ENCODE measurements around the gene LRRC46. TPM values are rescaled to one million over a fixed set of nuclear protein-coding genes. Genes with fewer than 3 reads are reported as not detected.

The LRRC46 gene
- total and polyA plus RNA-seq, 2 donors (not counting 1 experiment from before 2014, with no cell fraction given), result 0.69 to 2.4 TPM

DNA sequence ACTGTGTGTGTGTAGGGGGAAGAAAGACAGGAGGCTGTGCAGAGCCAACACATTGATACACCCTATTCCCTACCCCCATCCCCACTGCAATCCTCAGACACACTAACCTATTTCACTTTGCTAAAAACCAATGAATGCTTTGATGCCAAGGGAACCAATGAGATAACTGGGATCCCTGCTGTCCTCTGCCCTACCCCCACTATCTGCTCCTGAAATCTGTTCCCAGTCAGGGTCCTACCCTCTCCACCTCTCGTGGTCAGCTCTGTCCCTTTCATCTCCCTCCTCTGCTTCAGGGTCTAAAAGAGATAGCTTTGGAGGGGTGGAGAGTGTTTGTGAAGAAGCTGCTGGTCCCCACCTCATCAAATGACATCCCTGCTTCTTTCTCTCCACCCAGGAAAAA lies 38.6 kb downstream of the LRRC46 start:
- Histone ChIP-seq H2AFZ (ENCODE audit: insufficient read depth, low read depth, low read length, poor library complexity, severe bottlenecking) (no peak overlapping the region), H4K20me1 (ENCODE audit: control insufficient read depth, insufficient read depth, low read length, poor library complexity, severe bottlenecking) (no peaks in the 10 kb centered on the region), H3K9ac (ENCODE audit: low read length) (no peak overlapping the region), H3K27ac (ENCODE audit: low read length in 2 of 2) (no peak overlapping the region), H3K79me2 (ENCODE audit: control insufficient read depth, insufficient read depth, low read length) (no peaks in the 10 kb centered on the region), H3K27me3 (replicated peaks in 1 of 4; ENCODE audit: control extremely low read depth in 1 of 4, control insufficient read depth in 3 of 4, insufficient read depth in 4 of 4, low read length in 3 of 4) (peaks cover 0 to 52% (median 21%) of the 10 kb centered on the region in 4 experiments), H3K9me3 (ENCODE audit: control extremely low read depth in 1 of 3, control insufficient read depth in 2 of 3, insufficient read depth in 1 of 3, low read length in 2 of 3) (no peaks in the 10 kb centered on the region), H3K36me3 (replicated peaks in 1 of 2; ENCODE audit: control extremely low read depth in 1 of 2, control insufficient read depth in 1 of 2, extremely low read depth in 1 of 2, insufficient read depth in 2 of 2, low read length in 1 of 2) (no peaks in the 10 kb centered on the region), H3K4me3 (ENCODE audit: control extremely low read depth in 1 of 5, extremely low read depth in 1 of 5, insufficient read depth in 1 of 5, low read depth in 2 of 5, low read length in 4 of 5) (no peak overlapping the region), H3K4me1 (ENCODE audit: control insufficient read depth in 2 of 2, insufficient read depth in 2 of 2, low read length in 2 of 2) (peaks cover 8 to 9% of the 10 kb centered on the region in 2 donors), H3K4me2 (replicated peaks; ENCODE audit: low read depth, low read length, poor library complexity, severe bottlenecking) (no peak overlapping the region)
- TF ChIP-seq EZH2 (IDR thresholded peaks at IDR 0.05; ENCODE audit: borderline replicate concordance, insufficient read depth, low read depth, low read length, poor library complexity, severe bottlenecking), result no peak
- TF ChIP-seq, protein P1, sequence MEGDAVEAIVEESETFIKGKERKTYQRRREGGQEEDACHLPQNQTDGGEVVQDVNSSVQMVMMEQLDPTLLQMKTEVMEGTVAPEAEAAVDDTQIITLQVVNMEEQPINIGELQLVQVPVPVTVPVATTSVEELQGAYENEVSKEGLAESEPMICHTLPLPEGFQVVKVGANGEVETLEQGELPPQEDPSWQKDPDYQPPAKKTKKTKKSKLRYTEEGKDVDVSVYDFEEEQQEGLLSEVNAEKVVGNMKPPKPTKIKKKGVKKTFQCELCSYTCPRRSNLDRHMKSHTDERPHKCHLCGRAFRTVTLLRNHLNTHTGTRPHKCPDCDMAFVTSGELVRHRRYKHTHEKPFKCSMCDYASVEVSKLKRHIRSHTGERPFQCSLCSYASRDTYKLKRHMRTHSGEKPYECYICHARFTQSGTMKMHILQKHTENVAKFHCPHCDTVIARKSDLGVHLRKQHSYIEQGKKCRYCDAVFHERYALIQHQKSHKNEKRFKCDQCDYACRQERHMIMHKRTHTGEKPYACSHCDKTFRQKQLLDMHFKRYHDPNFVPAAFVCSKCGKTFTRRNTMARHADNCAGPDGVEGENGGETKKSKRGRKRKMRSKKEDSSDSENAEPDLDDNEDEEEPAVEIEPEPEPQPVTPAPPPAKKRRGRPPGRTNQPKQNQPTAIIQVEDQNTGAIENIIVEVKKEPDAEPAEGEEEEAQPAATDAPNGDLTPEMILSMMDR (IDR thresholded peaks at IDR 0.05), result no peak
- no peaks in the 10 kb centered on the region for H3K9me3 Mint-ChIP-seq (ENCODE audit: insufficient read depth)
- ATAC-seq (ENCODE audit: low read depth) (no peak), DNase-seq (no peak)
- peaks cover 60% of the 10 kb centered on the region for H3K27me3 Mint-ChIP-seq
- POLR2A ChIA-PET, result no interaction called here
- CTCF ChIA-PET, result interaction anchor here (4.0 kb wide), 1 partner anchor 19 kb away, joined by 12 read pairs; no protein-coding TSS in a partner anchor
- H3K4me3 Mint-ChIP-seq, result no peak overlapping the region
- intact Hi-C loops (cut with micrococcal nuclease), result no loop called here
- no peak overlapping the region for H3K27ac Mint-ChIP-seq
- no CpG with 5 or more reads among the region's 1 CpG for WGBS (ENCODE audit: insufficient coverage)
- H3K4me1 Mint-ChIP-seq, result peaks cover 5% of the 10 kb centered on the region

DNA sequence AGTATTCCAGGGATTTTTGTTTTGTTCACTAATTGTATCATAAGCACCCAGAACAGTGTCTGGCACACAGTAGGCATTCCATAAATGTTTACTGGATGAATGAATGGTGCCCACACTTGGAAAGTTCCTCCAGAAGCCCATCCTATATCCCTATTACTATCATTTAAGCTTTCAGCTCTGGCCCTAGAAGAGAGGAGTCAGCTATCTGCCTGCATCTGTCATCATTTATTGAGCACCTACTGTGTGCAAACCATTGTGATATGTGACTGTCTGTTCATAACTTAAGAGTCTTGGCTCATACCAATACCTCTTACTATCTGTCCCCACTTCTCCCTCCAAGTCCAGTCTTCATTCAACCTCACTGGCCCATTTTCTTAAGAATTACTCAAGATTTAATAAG lies 39.6 kb downstream of the LRRC46 start:
- peaks cover 0 to 62% (median 23%) of the 10 kb centered on the region in 4 experiments for H3K27me3 ChIP-seq (replicated peaks in 1 of 4; ENCODE audit: control extremely low read depth in 1 of 4, control insufficient read depth in 3 of 4, insufficient read depth in 4 of 4, low read length in 3 of 4)
- no peak overlapping the region for H3K9ac ChIP-seq (ENCODE audit: low read length)
- H3K9me3 ChIP-seq (ENCODE audit: control extremely low read depth in 1 of 3, control insufficient read depth in 2 of 3, insufficient read depth in 1 of 3, low read length in 2 of 3), result no peaks in the 10 kb centered on the region
- Mint-ChIP-seq H3K9me3 (ENCODE audit: insufficient read depth) (no peaks in the 10 kb centered on the region), H3K4me3 (no peak overlapping the region), H3K27ac (no peak overlapping the region), H3K27me3 (peaks cover 58% of the 10 kb centered on the region), H3K4me1 (peaks cover 5% of the 10 kb centered on the region)
- no peaks in the 10 kb centered on the region for H4K20me1 ChIP-seq (ENCODE audit: control insufficient read depth, insufficient read depth, low read length, poor library complexity, severe bottlenecking)
- intact Hi-C loops (cut with micrococcal nuclease), result no loop called here
- no peak overlapping the region for H2AFZ ChIP-seq (ENCODE audit: insufficient read depth, low read depth, low read length, poor library complexity, severe bottlenecking)
- H3K4me3 ChIP-seq (ENCODE audit: control extremely low read depth in 1 of 5, extremely low read depth in 1 of 5, insufficient read depth in 1 of 5, low read depth in 2 of 5, low read length in 4 of 5), result no peak overlapping the region
- peaks cover 8 to 9% of the 10 kb centered on the region in 2 donors for H3K4me1 ChIP-seq (ENCODE audit: control insufficient read depth in 2 of 2, insufficient read depth in 2 of 2, low read length in 2 of 2)
- ATAC-seq (ENCODE audit: low read depth), result no peak
- H3K36me3 ChIP-seq (replicated peaks in 1 of 2; ENCODE audit: control extremely low read depth in 1 of 2, control insufficient read depth in 1 of 2, extremely low read depth in 1 of 2, insufficient read depth in 2 of 2, low read length in 1 of 2), result no peaks in the 10 kb centered on the region
- POLR2A ChIA-PET, result no interaction called here
- no peak for DNase-seq
- no peak for TF ChIP-seq EZH2 (IDR thresholded peaks at IDR 0.05; ENCODE audit: borderline replicate concordance, insufficient read depth, low read depth, low read length, poor library complexity, severe bottlenecking)
- TF ChIP-seq, protein P1 (IDR thresholded peaks at IDR 0.05), result no peak
- H3K79me2 ChIP-seq (ENCODE audit: control insufficient read depth, insufficient read depth, low read length), result no peaks in the 10 kb centered on the region
- no peak overlapping the region for H3K27ac ChIP-seq (ENCODE audit: low read length in 2 of 2)
- H3K4me2 ChIP-seq (replicated peaks; ENCODE audit: low read depth, low read length, poor library complexity, severe bottlenecking), result no peak overlapping the region
- CTCF ChIA-PET, result interaction anchor here (0.7 to 4.0 kb wide), 2 partner anchors 18 to 78 kb away, joined by 3 to 12 read pairs; no protein-coding TSS in a partner anchor
